HL-60/S4 (cell line): ENCODE data around the gene HMOX2.

ENCODE experiments used
- in situ Hi-C: fragments of 300-500 bp; cut with MboI; formaldehyde crosslinking; loops from 2 replicates; pipeline ENCODE4 v1.14.3; 2022; ENCODE audit warnings: low sequenced_read_pairs

Gene HMOX2

GRCh38 chr16:4463522-4464163, 12.6 kb upstream of the HMOX2 start:
- in situ Hi-C loops, result no loop called here

GRCh38 chr16:4465977-4466779, 10.0 kb upstream of the HMOX2 start:
- in situ Hi-C loops, result no loop called here

- in situ Hi-C loops, result no loop called here
These were observed 8.3 kb upstream of the HMOX2 start for GRCh38 chr16:4467916-4468315.

- in situ Hi-C loops, result no loop called here
These were observed 7.2 kb upstream of the HMOX2 start for GRCh38 chr16:4468972-4469371.

- in situ Hi-C loops, result no loop called here
These were observed 4.3 kb upstream of the HMOX2 start for GRCh38 chr16:4471869-4472268.

GRCh38 chr16:4472880-4473279, 3.3 kb upstream of the HMOX2 start:
- in situ Hi-C loops, result no loop called here

GRCh38 chr16:4474192-4474961, 1.8 kb upstream of the HMOX2 start, which contains the start of gene NMRAL1:
Gene NMRAL1, minus strand, starts transcription at chr16:4474625. Its CDS starts 493 bp downstream, at chr16:4474132.
- in situ Hi-C loops, result no loop called here

DNA sequence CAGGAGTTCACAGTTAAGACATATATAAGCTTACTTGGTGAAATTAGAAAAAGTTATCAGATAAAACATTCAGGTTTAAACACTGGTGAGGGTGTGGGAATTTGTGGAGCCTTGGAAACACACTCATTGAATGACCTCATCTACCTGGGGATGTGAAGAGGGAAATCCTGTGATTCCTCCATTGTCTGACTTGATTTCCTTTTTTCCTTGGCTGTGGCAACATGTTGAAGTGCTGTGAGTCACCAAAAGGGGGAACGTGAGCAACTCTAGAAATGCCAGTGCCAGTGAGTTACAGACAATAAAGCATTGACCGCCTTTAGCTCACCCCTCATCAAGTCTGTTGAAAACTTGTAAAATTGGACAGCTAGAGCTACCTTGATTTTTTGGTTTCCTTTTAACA, 1.8 kb downstream of the HMOX2 start:
- in situ Hi-C loops, result no loop called here

GRCh38 chr16:4481526-4481925, 5.3 kb downstream of the HMOX2 start:
- in situ Hi-C loops, result no loop called here

DNA sequence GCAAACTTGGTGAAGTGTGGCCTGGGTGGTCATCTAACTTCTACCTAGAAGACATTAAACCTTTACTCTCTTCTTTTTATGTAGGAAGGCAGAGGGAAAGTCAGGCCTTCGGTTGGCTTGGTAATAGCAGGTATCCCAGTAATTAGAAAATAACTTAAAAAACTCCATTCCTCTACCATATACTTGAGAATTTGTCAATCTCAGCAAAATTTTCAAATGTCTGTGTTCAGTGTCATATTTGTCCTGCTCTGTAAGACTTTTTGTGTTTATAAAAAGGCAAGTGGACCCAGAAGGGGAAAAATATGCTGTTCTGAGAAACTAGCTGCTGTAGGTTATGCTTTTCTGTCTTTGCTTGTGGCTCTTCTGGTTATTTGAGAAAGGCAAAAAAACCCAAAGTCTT, 5.8 kb downstream of the HMOX2 start:
- in situ Hi-C loops, result no loop called here

GRCh38 chr16:4486126-4486893, 10.1 kb downstream of the HMOX2 start:
- in situ Hi-C loops, result no loop called here

- in situ Hi-C loops, result no loop called here
These were observed 11.8 kb downstream of the HMOX2 start for GRCh38 chr16:4487955-4488498.

- in situ Hi-C loops, result no loop called here
These were observed 12.3 kb downstream of the HMOX2 start for GRCh38 chr16:4488499-4488967.

- in situ Hi-C loops, result no loop called here
These were observed 12.8 kb downstream of the HMOX2 start for GRCh38 chr16:4489030-4489429.

DNA sequence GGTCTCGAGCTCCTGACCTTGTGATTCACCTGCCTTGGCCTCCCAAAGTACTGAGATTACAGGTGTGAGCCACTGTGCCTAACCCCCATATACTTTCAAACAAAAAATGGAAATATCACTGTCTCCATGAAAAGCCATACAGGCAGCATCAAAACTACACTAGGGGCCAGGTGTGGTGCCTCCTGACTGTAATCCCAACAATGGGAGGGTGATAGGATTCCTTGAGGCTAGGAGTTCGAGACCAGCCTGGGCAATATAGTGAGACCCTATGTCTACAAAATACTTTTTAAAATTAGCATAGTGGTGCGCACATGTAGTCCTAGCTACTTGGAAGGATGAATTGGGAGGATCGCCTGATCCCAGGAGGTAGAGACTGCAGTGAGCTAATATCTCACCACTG, 15.7 kb downstream of the HMOX2 start:
- in situ Hi-C loops, result no loop called here

GRCh38 chr16:4494746-4495490, 18.7 kb downstream of the HMOX2 start:
- in situ Hi-C loops, result no loop called here

GRCh38 chr16:4495766-4496165, 19.6 kb downstream of the HMOX2 start:
- in situ Hi-C loops, result no loop called here

GRCh38 chr16:4496305-4496704, 20.1 kb downstream of the HMOX2 start:
- in situ Hi-C loops, result no loop called here

DNA sequence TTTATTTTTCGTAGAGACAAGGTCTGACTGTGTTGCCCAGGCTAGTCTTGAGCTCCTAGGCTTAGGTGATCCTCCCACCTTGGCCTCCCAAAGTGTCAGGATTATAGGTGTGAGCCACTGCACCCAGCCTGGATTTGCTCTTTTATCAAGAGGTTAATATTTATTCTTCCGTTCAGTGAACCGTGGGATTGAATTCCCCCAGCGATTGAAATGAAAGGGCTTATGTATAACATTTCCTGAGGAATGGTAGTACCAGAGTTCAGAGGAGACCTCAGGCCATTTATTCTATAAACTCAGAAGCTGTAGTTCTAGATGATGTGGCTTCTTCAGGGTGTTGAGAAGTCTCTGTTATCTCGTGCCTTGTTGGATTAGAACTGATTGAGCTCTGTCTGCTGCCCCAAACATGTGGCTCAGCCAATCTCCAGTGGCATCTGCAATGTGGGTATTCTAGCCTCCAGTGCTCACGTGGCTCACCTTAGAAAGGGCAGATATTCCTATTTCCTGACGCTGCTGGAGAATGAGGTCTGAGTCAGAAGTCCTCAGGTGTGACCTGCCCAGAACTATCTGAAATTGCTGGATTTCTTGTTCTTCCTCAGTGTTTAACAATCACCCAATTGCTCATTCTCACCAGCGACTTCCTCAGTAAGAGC, 22.5 kb downstream of the HMOX2 start:
- in situ Hi-C loops, result no loop called here
